MCF 10A (cell line): Measurements from ENCODE around the gene PAPSS1. TPM values are rescaled to one million over a fixed set of nuclear protein-coding genes. Genes with fewer than 3 reads are reported as not detected.
A peak's percentile ranks its signal among the peaks of the same experiment; 100 is the strongest.

Experiments used
- BruUV-seq: library from RNA; stranded (reverse); fragments of 400-500 nt; replicated peaks from 2 replicates; lab custom pipeline; 2021; lab: Mats Ljungman, UMichigan
- CTCF ChIA-PET: fragments of 300-600 bp; sonication (Branson Sonifier 250); formaldehyde crosslinking; extraction: SDS; loops from one replicate; lab custom pipeline; 2021; ENCODE audit warnings: antibody characterized with exemption, inconsistent platforms; lab: Yijun Ruan, JAX
- POLR2A ChIA-PET: fragments of 300-600, 350-650 bp; sonication (Branson Sonifier 250); formaldehyde crosslinking; extraction: SDS; loops from one replicate; lab custom pipeline; 2020; ENCODE audit warnings: antibody characterized with exemption, inconsistent platforms; lab: Yijun Ruan, JAX
- DNase-seq: peaks from one replicate; pipeline ENCODE4 v3.0.0-alpha.2; 2018; ENCODE audit not compliant: unreplicated experiment
- H3K27ac Mint-ChIP-seq: one replicate; pipeline ENCODE4 v1.8.0; 2022; ENCODE audit warnings: mild to moderate bottlenecking, low read depth, mixed read lengths; ENCODE audit not compliant: unreplicated experiment
- H3K27me3 Mint-ChIP-seq: one replicate; pipeline ENCODE4 v1.8.0; 2022; ENCODE audit warnings: mixed read lengths; ENCODE audit not compliant: insufficient read depth, unreplicated experiment
- H3K36me3 Mint-ChIP-seq: one replicate; pipeline ENCODE4 v1.8.0; 2022; ENCODE audit warnings: mild to moderate bottlenecking, moderate library complexity, mixed read lengths; ENCODE audit not compliant: insufficient read depth, unreplicated experiment
- H3K4me1 Mint-ChIP-seq: one replicate; pipeline ENCODE4 v1.8.0; 2022; ENCODE audit warnings: mixed read lengths; ENCODE audit not compliant: insufficient read depth, unreplicated experiment
- H3K4me3 Mint-ChIP-seq: one replicate; pipeline ENCODE4 v1.8.0; 2022; ENCODE audit warnings: mild to moderate bottlenecking, moderate library complexity, mixed read lengths; ENCODE audit not compliant: unreplicated experiment
- H3K9me3 Mint-ChIP-seq: one replicate; pipeline ENCODE4 v1.8.0; 2022; ENCODE audit warnings: mixed read lengths; ENCODE audit not compliant: unreplicated experiment
- CTCF ChIP-seq: fragments of 200-600 bp; IDR thresholded peaks from one replicate; pipeline ENCODE4 v1.8.0; 2022; ENCODE audit warnings: antibody characterized with exemption, mild to moderate bottlenecking; ENCODE audit not compliant: unreplicated experiment
- intact Hi-C: fragments of 100-400 bp; cut with micrococcal nuclease; formaldehyde crosslinking; loops from 2 replicates; pipeline ENCODE4 v1.14.1; 2022
- total RNA-seq: library from RNA; stranded (reverse); gene quantifications from 2 replicates; pipeline ENCODE4 v1.2.3, GENCODE V29; 2022

PAPSS1 gene
- total RNA-seq, 1 experiment from 2014 or later: 63.9 TPM

DNA sequence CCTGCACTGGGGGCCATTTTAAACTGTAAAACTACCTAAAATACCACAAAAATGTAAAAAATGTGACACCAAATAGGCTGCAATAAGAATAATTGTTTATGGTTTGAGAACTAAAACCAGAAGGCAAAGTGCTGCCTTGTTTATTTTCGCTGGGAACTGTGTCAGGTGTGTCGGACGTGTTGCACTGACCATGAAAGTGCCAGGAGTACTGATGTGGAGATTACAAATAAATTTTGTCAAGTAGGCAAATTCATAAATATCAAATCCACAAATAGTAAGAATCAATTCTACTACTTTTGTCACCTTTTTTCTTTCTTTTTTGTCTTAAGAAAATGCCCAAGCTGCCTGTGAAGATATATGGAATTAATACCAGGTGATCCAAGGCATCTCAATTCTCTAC, 37.7 kb downstream of the PAPSS1 start:
- peaks cover 27% of the 10 kb centered on the region for H3K36me3 Mint-ChIP-seq

DNA sequence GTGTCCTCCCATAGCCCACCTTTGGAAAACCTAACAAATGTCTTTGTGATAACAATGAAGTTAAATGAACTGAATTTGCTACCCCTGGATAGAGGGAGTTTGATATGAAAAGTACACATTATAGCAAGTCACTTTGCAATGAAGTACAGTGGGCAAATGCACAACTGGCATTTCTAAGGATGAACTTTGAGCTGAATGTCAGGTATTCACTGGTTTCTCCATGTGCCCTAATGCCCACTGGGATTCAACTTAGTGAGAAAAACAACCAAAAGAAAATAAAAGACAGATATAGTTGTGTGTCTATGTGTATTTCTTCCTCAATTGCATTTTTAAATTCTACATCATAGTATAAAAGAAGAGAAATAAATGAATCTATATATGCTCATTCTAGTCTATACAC, 51.0 kb downstream of the PAPSS1 start:
- no peak overlapping the region for H3K4me3 Mint-ChIP-seq
- CTCF ChIA-PET: no interaction called here
- intact Hi-C loops: loop anchor here (5.0 kb wide), 1 partner anchor 487 kb away; no protein-coding TSS in a partner anchor
- no peaks in the 10 kb centered on the region for H3K9me3 Mint-ChIP-seq
- POLR2A ChIA-PET: interaction anchor here (0.8 to 0.9 kb wide), 2 partner anchors 13 to 244 kb away, joined by 3 read pairs; no protein-coding TSS in a partner anchor
- no peak overlapping the region for H3K27ac Mint-ChIP-seq
- BruUV-seq: no TSS peak
- H3K4me1 Mint-ChIP-seq: no peaks in the 10 kb centered on the region
- H3K27me3 Mint-ChIP-seq: no peaks in the 10 kb centered on the region
- DNase-seq: no peak
- H3K36me3 Mint-ChIP-seq: peaks cover 6% of the 10 kb centered on the region
- TF ChIP-seq CTCF: no peak

More for the DNA sequence above, 37.7 kb downstream of the PAPSS1 start:
- intact Hi-C loops: no loop called here
- ChIA-PET CTCF (no interaction called here), POLR2A (no interaction called here)
- Mint-ChIP-seq H3K9me3 (no peaks in the 10 kb centered on the region), H3K4me1 (no peaks in the 10 kb centered on the region), H3K4me3 (no peak overlapping the region), H3K27ac (no peak overlapping the region), H3K27me3 (no peaks in the 10 kb centered on the region)
- no peak for TF ChIP-seq CTCF
- no peak for DNase-seq
- no TSS peak for BruUV-seq

DNA sequence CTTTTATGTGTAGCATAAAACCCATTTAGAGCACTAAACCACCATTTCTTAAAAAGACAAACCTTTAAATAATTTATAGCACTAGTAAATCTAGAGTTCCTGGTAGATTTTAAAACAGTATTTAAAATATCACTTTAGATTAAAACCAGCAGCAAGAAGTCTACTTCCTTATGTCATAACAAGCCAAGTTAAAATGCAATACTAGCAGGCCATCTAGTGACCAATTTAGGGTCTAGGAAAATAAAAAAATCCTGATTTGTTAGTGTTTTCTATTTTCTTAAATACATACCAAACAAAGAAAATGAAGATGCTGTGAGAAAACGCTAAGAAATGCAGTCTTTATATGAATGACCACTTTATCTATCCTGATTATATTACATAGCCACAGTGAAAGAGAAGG, 53.9 kb downstream of the PAPSS1 start:
- no TSS peak for BruUV-seq
- H3K4me1 Mint-ChIP-seq: no peaks in the 10 kb centered on the region
- ChIA-PET CTCF (interaction anchor here (0.9 to 1.5 kb wide), 2 partner anchors 7 to 482 kb away, joined by 3 read pairs; no protein-coding TSS in a partner anchor), POLR2A (no interaction called here)
- H3K4me3 Mint-ChIP-seq: no peak overlapping the region
- peak overlapping the region; percentile 19 for H3K27ac Mint-ChIP-seq
- H3K36me3 Mint-ChIP-seq: peaks cover 6% of the 10 kb centered on the region
- DNase-seq: peak; percentile 8
- TF ChIP-seq CTCF: peak; percentile 22
- H3K9me3 Mint-ChIP-seq: no peaks in the 10 kb centered on the region
- H3K27me3 Mint-ChIP-seq: no peaks in the 10 kb centered on the region
- intact Hi-C loops: loop anchor here (5.0 kb wide), 1 partner anchor 484 kb away; no protein-coding TSS in a partner anchor

DNA sequence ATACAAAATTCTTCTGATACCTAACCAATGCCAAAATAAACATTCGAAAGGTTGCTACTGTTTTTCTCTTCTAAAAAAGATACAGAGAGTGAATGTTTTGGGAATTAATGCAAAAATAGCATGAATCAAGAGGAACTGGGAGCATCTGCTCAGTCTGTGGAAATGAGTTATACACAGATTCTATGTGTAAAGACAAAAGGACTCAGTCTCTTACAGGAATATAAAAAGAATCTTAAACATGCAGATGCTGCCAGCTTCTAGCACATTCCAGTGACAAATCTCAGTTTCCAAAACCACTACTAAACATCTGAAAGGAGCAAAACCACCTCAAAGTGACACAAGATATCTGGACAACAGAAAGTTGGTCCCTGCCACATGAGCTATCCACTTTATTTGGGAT, 55.0 kb downstream of the PAPSS1 start:
- BruUV-seq: no TSS peak
- intact Hi-C loops: loop anchor here (5.0 kb wide), 1 partner anchor 483 kb away; no protein-coding TSS in a partner anchor
- Mint-ChIP-seq H3K4me3 (no peak overlapping the region), H3K9me3 (no peaks in the 10 kb centered on the region), H3K27ac (no peak overlapping the region), H3K27me3 (no peaks in the 10 kb centered on the region), H3K4me1 (no peaks in the 10 kb centered on the region), H3K36me3 (peaks cover 6% of the 10 kb centered on the region)
- TF ChIP-seq CTCF: no peak
- DNase-seq: no peak
- CTCF ChIA-PET: interaction anchor here (0.9 kb wide), 1 partner anchor 26 kb away, joined by 3 read pairs; no protein-coding TSS in a partner anchor
- POLR2A ChIA-PET: no interaction called here
